ENCODE measurements around the gene SRGAP1. TPM values are rescaled to one million over a fixed set of nuclear protein-coding genes. Genes with fewer than 3 reads are reported as not detected.

SRGAP1 gene
- total RNA-seq, 4 donors from 2014 or later = 13.1 to 81.5 (median 22.4) TPM

- no peak for TF ChIP-seq POLR2A (IDR thresholded peaks at IDR 0.05)
- no peak for TF ChIP-seq CTCF (IDR thresholded peaks at IDR 0.05)
- Histone ChIP-seq H3K27me3 (no peaks in the 10 kb centered on the region), H3K36me3 (no peaks in the 10 kb centered on the region), H3K4me3 (no peak overlapping the region), H3K4me1 (peaks cover 0 to 22% (median 0%) of the 10 kb centered on the region in 4 donors), H3K9me3 (no peaks in the 10 kb centered on the region), H3K27ac (no peak overlapping the region)
- 89 to 90% methylated on average over 4 of the region's 4 CpGs for WGBS, 2 donors
- DNase-seq (ENCODE audit: low spot score in 2 of 2) = no peak
Observed at GRCh38 chr12:63976902-63977395, 132.4 kb downstream of the SRGAP1 start.

- Histone ChIP-seq H3K4me3 (no peak overlapping the region), H3K27ac (no peak overlapping the region), H3K9me3 (no peaks in the 10 kb centered on the region), H3K36me3 (no peaks in the 10 kb centered on the region), H3K4me1 (peaks cover 0 to 27% (median under 1%) of the 10 kb centered on the region in 4 donors), H3K27me3 (no peaks in the 10 kb centered on the region)
- no peak for TF ChIP-seq POLR2A (IDR thresholded peaks at IDR 0.05)
- no peak for TF ChIP-seq CTCF (IDR thresholded peaks at IDR 0.05)
- no peak for TF ChIP-seq EP300 (IDR thresholded peaks at IDR 0.05)
- WGBS, 2 donors = 44 to 55% methylated on average over 4 of the region's 4 CpGs
- no peak for DNase-seq (ENCODE audit: low spot score in 2 of 2)
Observed at GRCh38 chr12:63977441-63977840, 132.9 kb downstream of the SRGAP1 start.

GRCh38 chr12:63978519-63978918, 134.0 kb downstream of the SRGAP1 start:
- 81% methylated on average over 1 of the region's 1 CpG for WGBS, 2 donors
- TF ChIP-seq EP300 (IDR thresholded peaks at IDR 0.05) (no peak), POLR2A (IDR thresholded peaks at IDR 0.05) (no peak), CTCF (IDR thresholded peaks at IDR 0.05) (no peak)
- Histone ChIP-seq H3K27ac (no peak overlapping the region), H3K27me3 (no peaks in the 10 kb centered on the region), H3K4me1 (peaks cover 0 to 38% (median 3%) of the 10 kb centered on the region in 4 donors), H3K36me3 (no peaks in the 10 kb centered on the region), H3K4me3 (no peak overlapping the region), H3K9me3 (no peaks in the 10 kb centered on the region)
- DNase-seq (ENCODE audit: low spot score in 2 of 2) = no peak

- no peaks in the 10 kb centered on the region for H3K9me3 ChIP-seq
- H3K4me3 ChIP-seq = no peak overlapping the region
- no peak for DNase-seq (ENCODE audit: low spot score in 2 of 2)
- 93 to 95% methylated on average over 4 of the region's 4 CpGs for WGBS, 2 donors
- no peak overlapping the region for H3K27ac ChIP-seq
- no peaks in the 10 kb centered on the region for H3K27me3 ChIP-seq
- no peak for TF ChIP-seq CTCF (IDR thresholded peaks at IDR 0.05)
- TF ChIP-seq EP300 (IDR thresholded peaks at IDR 0.05) = no peak
- TF ChIP-seq POLR2A (IDR thresholded peaks at IDR 0.05) = no peak
- H3K36me3 ChIP-seq = no peaks in the 10 kb centered on the region
- peaks cover 0 to 38% (median 3%) of the 10 kb centered on the region in 4 donors for H3K4me1 ChIP-seq
Observed at GRCh38 chr12:63980211-63980610, 135.7 kb downstream of the SRGAP1 start.

- WGBS, 2 donors = 38 to 43% methylated on average over 2 of the region's 2 CpGs
- Histone ChIP-seq H3K27me3 (no peaks in the 10 kb centered on the region), H3K36me3 (no peaks in the 10 kb centered on the region), H3K4me1 (peaks cover 0 to 46% (median 3%) of the 10 kb centered on the region in 4 donors), H3K9me3 (no peaks in the 10 kb centered on the region), H3K27ac (no peak overlapping the region), H3K4me3 (no peak overlapping the region)
- TF ChIP-seq CTCF (IDR thresholded peaks at IDR 0.05) = no peak
- no peak for TF ChIP-seq POLR2A (IDR thresholded peaks at IDR 0.05)
- TF ChIP-seq EP300 (IDR thresholded peaks at IDR 0.05) = no peak
- DNase-seq (ENCODE audit: low spot score in 2 of 2) = no peak
Observed at GRCh38 chr12:63981343-63981742, 136.8 kb downstream of the SRGAP1 start.
